Retinal pigment epithelial cell (primary cell): ENCODE measurements around the gene TBX1.

Source experiments
- DNase-seq: peaks from one replicate; pipeline ENCODE4 v3.0.0-alpha.2; 2010; ENCODE audit warnings: low read depth
- H3K4me3 ChIP-seq: 2 replicates; pipeline ENCODE4 v1.5.1; 2011; ENCODE audit warnings: mild to moderate bottlenecking, low read length, control low read depth, moderate library complexity
- TF ChIP-seq, protein P1 (sequence below): conservative IDR thresholded peaks from 2 replicates; pipeline ENCODE4 v1.5.1; 2011; ENCODE audit warnings: low read depth, low read length, control low read depth, inconsistent platforms

Gene TBX1

DNA sequence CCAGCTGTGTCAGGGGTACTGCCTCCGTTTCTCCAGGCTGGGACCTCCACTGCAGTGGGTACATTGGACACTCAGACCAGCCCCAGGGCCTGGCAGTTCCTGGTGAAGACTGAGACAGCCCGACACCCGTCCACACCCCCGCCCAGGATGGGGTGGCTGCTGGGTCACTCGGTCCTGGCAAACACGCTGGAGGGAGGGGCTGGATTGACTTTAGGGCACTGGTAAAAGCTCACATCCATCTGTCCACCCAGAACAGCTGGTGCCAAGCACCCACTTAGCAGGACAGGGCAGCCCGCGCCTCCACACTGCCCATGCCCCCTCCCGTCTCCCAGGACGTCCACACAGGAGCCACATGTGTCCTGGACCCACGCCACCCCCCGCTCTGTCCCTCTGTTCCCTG, 10.7 kb upstream of the TBX1 start:
- TF ChIP-seq, protein P1, sequence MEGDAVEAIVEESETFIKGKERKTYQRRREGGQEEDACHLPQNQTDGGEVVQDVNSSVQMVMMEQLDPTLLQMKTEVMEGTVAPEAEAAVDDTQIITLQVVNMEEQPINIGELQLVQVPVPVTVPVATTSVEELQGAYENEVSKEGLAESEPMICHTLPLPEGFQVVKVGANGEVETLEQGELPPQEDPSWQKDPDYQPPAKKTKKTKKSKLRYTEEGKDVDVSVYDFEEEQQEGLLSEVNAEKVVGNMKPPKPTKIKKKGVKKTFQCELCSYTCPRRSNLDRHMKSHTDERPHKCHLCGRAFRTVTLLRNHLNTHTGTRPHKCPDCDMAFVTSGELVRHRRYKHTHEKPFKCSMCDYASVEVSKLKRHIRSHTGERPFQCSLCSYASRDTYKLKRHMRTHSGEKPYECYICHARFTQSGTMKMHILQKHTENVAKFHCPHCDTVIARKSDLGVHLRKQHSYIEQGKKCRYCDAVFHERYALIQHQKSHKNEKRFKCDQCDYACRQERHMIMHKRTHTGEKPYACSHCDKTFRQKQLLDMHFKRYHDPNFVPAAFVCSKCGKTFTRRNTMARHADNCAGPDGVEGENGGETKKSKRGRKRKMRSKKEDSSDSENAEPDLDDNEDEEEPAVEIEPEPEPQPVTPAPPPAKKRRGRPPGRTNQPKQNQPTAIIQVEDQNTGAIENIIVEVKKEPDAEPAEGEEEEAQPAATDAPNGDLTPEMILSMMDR = no peak
- DNase-seq = no peak
- H3K4me3 ChIP-seq = no peak overlapping the region

- H3K4me3 ChIP-seq = no peak overlapping the region
- no peak for DNase-seq
- TF ChIP-seq, protein P1 = no peak
Measured at GRCh38 chr22:19750507-19751490, 9.8 kb upstream of the TBX1 start.

- no peak overlapping the region for H3K4me3 ChIP-seq
- TF ChIP-seq, protein P1 = no peak
- no peak for DNase-seq
Measured at GRCh38 chr22:19751497-19752245, 8.9 kb upstream of the TBX1 start.

DNA sequence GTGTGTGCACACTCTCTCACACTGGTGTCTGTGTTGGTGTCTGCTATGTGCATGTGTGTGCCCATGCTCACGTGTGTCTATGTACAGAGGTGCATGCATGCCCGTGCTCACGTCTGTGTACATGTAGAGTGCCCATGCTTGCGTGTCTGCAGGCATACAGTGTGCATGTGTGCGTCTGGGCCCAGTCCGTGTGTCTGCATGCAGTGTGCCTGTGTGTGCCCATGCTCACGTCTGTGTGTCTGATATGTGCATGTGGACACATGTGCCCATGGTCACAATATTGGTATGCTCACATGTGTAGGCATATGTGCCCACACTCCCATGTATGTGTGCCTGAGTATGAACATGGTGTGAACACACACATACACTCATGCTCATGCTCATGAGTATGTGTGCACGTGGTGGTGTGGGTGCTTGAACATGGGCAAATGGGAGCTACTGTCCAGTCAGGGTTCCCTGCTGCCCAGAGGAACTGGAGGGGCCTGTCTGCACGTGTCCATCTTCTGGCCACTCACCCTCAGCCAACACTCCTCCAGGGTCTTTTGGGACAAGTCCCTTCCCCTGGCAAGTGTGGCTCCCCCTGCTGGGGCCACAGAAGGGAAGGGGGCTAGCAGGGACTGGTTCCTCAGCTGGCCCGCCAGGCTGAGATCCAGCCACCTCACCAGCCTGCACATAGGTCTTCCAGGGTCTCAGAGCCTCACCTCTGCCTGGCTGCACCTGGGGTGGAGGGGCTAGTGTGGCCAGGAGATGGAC, 7.3 kb upstream of the TBX1 start:
- TF ChIP-seq, protein P1 = peak; percentile 29
- no peak overlapping the region for H3K4me3 ChIP-seq

GRCh38 chr22:19753996-19754700, 6.4 kb upstream of the TBX1 start:
- DNase-seq = no peak
- H3K4me3 ChIP-seq = no peak overlapping the region
- TF ChIP-seq, protein P1 = no peak

More for the DNA sequence above, 7.3 kb upstream of the TBX1 start:
- no peak for DNase-seq

- DNase-seq = no peak
- no peak overlapping the region for H3K4me3 ChIP-seq
- TF ChIP-seq, protein P1 = no peak
Measured at GRCh38 chr22:19754701-19755144, 5.9 kb upstream of the TBX1 start.
